NCI-H128 (cell line): ENCODE results near the gene COL23A1.
A peak's percentile ranks its signal among the peaks of the same experiment; 100 is the strongest.

ENCODE experiments used
- DNase-seq: peaks from one replicate; lab custom pipeline; 2025; ENCODE audit not compliant: unreplicated experiment; lab: John Stamatoyannopoulos, UW

COL23A1 gene

GRCh38 chr5:178590141-178590923, at the start of gene COL23A1:
Gene COL23A1 (minus strand): TSS chr5:178590393.
- DNase-seq, result no peak

- DNase-seq, result no peak
Measured at GRCh38 chr5:178637356-178638074, 47.3 kb upstream of the COL23A1 start.

- DNase-seq, result no peak
Measured at GRCh38 chr5:178632285-178632684, 42.1 kb upstream of the COL23A1 start.

GRCh38 chr5:178630951-178631350, 40.8 kb upstream of the COL23A1 start:
- no peak for DNase-seq

- no peak for DNase-seq
Measured at GRCh38 chr5:178630475-178630930, 40.3 kb upstream of the COL23A1 start.

- no peak for DNase-seq
Measured at GRCh38 chr5:178627259-178627598, 37.0 kb upstream of the COL23A1 start.

- peak; percentile 54 for DNase-seq
Measured at GRCh38 chr5:178626484-178627258, 36.5 kb upstream of the COL23A1 start, which contains the start of gene CLK4. Gene CLK4 (minus strand): TSS chr5:178627050. CDS start chr5:178623416, 3,634 bp downstream.

GRCh38 chr5:178625679-178626483, 35.7 kb upstream of the COL23A1 start:
- DNase-seq, result no peak

- DNase-seq, result no peak
Measured at GRCh38 chr5:178624631-178625546, 34.7 kb upstream of the COL23A1 start.

- no peak for DNase-seq
Measured at GRCh38 chr5:178622679-178623247, 32.6 kb upstream of the COL23A1 start.

GRCh38 chr5:178619390-178619789, 29.2 kb upstream of the COL23A1 start:
- no peak for DNase-seq

GRCh38 chr5:178612299-178612698, 22.1 kb upstream of the COL23A1 start:
- DNase-seq, result no peak

GRCh38 chr5:178606269-178606668, 16.1 kb upstream of the COL23A1 start:
- DNase-seq, result no peak

- DNase-seq, result no peak
Measured at GRCh38 chr5:178605788-178606187, 15.6 kb upstream of the COL23A1 start.

- no peak for DNase-seq
Measured at GRCh38 chr5:178602752-178603151, 12.6 kb upstream of the COL23A1 start.

GRCh38 chr5:178595750-178596149, 5.6 kb upstream of the COL23A1 start:
- DNase-seq, result no peak

GRCh38 chr5:178595150-178595549, 5.0 kb upstream of the COL23A1 start:
- no peak for DNase-seq

- no peak for DNase-seq
Measured at GRCh38 chr5:178590924-178591423, 781 bp upstream of the COL23A1 start.
